ENCODE results near the gene SH3RF1. TPM values are rescaled to one million over a fixed set of nuclear protein-coding genes. Genes with fewer than 3 reads are reported as not detected.

SH3RF1 gene
- total and polyA plus RNA-seq, 10 of the 15 experiments (the other 5 are each of a cell fraction or from before 2014, with no cell fraction given): 4.5 to 22.5 (median 10.4) TPM

DNA sequence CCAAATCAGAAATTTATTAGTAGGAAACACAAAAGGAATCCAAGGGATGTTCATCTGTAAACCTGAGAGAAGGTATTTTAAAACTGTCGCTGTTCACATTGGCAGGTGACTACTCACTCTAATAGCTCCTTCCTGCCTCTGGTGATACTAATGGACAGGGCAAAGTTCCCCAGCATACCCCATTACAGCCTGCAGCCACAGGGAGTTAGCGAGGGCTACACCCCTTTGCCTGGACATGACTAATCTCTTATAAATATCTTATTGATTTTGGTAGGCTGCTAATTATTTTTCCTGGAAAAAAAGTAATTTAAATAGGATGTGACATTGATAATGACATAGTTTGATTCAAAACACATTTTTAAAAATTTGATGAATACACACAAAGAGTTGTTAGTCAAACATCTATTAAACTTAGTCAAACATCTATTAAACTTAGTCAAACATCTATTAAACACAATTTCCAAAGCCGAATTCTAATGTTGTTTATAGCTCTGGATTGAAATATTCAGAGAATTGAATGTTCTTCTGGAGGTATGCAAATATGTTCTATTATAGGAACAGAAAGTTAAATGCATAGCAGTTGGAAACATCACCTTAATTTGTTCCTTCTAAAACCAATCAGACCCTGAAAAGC lies 177.8 kb downstream of the SH3RF1 start:
- Histone ChIP-seq H3K4me1 (ENCODE audit: control insufficient read depth, insufficient read depth, low read length) (peaks cover 24% of the 10 kb centered on the region), H3K27ac (ENCODE audit: control insufficient read depth, insufficient read depth) (no peak overlapping the region; the same call in 1 of the 2 replicates), H2AFZ (ENCODE audit: control insufficient read depth, low read depth, low read length) (no peak overlapping the region), H3K79me2 (ENCODE audit: control insufficient read depth, insufficient read depth, low read length) (no peaks in the 10 kb centered on the region), H3K9me3 (replicated peaks; ENCODE audit: control insufficient read depth, insufficient read depth, low read length) (peaks cover 13% of the 10 kb centered on the region), H3K36me3 (ENCODE audit: control insufficient read depth in 2 of 2, insufficient read depth in 2 of 2, low read length in 1 of 2) (peaks cover 0 to 3% of the 10 kb centered on the region in 2 experiments; a peak in 1 of 4 replicates), H3K27me3 (replicated peaks in 1 of 2; ENCODE audit: control insufficient read depth in 2 of 2, insufficient read depth in 2 of 2, low read length in 1 of 2) (no peaks in the 10 kb centered on the region), H3K9ac (ENCODE audit: control insufficient read depth, insufficient read depth, low read length) (no peak overlapping the region), H3K4me2 (ENCODE audit: control insufficient read depth, insufficient read depth) (no peak overlapping the region), H4K20me1 (ENCODE audit: control insufficient read depth, insufficient read depth) (no peaks in the 10 kb centered on the region), H3K4me3 (no peak overlapping the region)
- in situ Hi-C loops (cut with MboI) (no loop called here), intact Hi-C loops (cut with micrococcal nuclease; ENCODE audit: unreplicated experiment) (no loop called here)
- WGBS (ENCODE audit: insufficient coverage, insufficient replicate concordance, low lambda C conversion rate, missing lambda C conversion rate): 91% methylated on average over 3 of the region's 3 CpGs
- SMC1A ChIA-PET (ENCODE audit: uncharacterized antibody, unreplicated experiment): interaction anchor here (1.4 kb wide), 1 partner anchor 11 kb away, joined by 3 read pairs; no protein-coding TSS in a partner anchor
- POLR2A ChIA-PET: interaction anchor here (0.5 kb wide), 1 partner anchor 25 kb away, joined by 6 read pairs; no protein-coding TSS in a partner anchor
- RAD21 ChIA-PET (ENCODE audit: unreplicated experiment): interaction anchor here (1.0 to 1.2 kb wide), 2 partner anchors 9 to 473 kb away, joined by 3 read pairs; no protein-coding TSS in a partner anchor
- FAIRE-seq (no peak), DNase-seq (ENCODE audit: low read depth, low spot score) (no peak), ATAC-seq (no peak)
- no TSS peak for BruUV-seq (replicated peaks)
- TF ChIP-seq BHLHE40 (IDR thresholded peaks at IDR 0.05; ENCODE audit: borderline replicate concordance in 1 of 2, low read depth in 2 of 2, low read length in 1 of 2): no peak
- TF ChIP-seq, protein P1, sequence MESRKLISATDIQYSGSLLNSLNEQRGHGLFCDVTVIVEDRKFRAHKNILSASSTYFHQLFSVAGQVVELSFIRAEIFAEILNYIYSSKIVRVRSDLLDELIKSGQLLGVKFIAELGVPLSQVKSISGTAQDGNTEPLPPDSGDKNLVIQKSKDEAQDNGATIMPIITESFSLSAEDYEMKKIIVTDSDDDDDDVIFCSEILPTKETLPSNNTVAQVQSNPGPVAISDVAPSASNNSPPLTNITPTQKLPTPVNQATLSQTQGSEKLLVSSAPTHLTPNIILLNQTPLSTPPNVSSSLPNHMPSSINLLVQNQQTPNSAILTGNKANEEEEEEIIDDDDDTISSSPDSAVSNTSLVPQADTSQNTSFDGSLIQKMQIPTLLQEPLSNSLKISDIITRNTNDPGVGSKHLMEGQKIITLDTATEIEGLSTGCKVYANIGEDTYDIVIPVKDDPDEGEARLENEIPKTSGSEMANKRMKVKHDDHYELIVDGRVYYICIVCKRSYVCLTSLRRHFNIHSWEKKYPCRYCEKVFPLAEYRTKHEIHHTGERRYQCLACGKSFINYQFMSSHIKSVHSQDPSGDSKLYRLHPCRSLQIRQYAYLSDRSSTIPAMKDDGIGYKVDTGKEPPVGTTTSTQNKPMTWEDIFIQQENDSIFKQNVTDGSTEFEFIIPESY (IDR thresholded peaks at IDR 0.05): no peak
- CTCF ChIA-PET: interaction anchor here (0.6 kb wide), 1 partner anchor 389 kb away, joined by 3 read pairs; no protein-coding TSS in a partner anchor

Data from GM12878 (cell line).